H1 (cell line): ENCODE results near the gene FLNC. TPM values are rescaled to one million over a fixed set of nuclear protein-coding genes. Genes with fewer than 3 reads are reported as not detected.

Experiments used
- CTCF ChIA-PET: fragments of 300-600 bp; sonication (Branson Sonifier 250); formaldehyde crosslinking; loops from one replicate; lab custom pipeline; 2021; ENCODE audit not compliant: partially characterized antibody; lab: Charles Lee
- POLR2A ChIA-PET: fragments of 300-600 bp; sonication (Branson Sonifier 250); formaldehyde crosslinking; loops from one replicate; lab custom pipeline; 2021; ENCODE audit warnings: inconsistent platforms; ENCODE audit not compliant: partially characterized antibody; lab: Charles Lee
- DNase-seq, 2 experiments: peaks; one replicate each; pipeline versions ENCODE4 v3.0.0 to v3.0.0-alpha.2; 2010 to 2022; ENCODE audit warnings: low spot score in 2 of 2, low read depth in 1 of 2, mixed read lengths in 1 of 2
- FAIRE-seq: peaks from 2 replicates; lab custom pipeline; 2011; peaks lifted over from hg19 to GRCh38; lab: Jason Lieb, UNC
- H2AFZ ChIP-seq: 2 replicates; pipeline ENCODE4 v1.8.1; 2012; ENCODE audit warnings: low read length, inconsistent platforms
- H2AK5ac ChIP-seq: 2 replicates; pipeline ENCODE4 v1.6.1; 2013; ENCODE audit warnings: low read depth, low read length
- H2BK120ac ChIP-seq: replicated peaks from 2 replicates; pipeline ENCODE3; 2013; ENCODE audit warnings: low read depth, low read length, inconsistent platforms
- H2BK12ac ChIP-seq: 2 replicates; pipeline ENCODE4 v1.6.1; 2013; ENCODE audit warnings: low read depth, low read length
- H2BK15ac ChIP-seq: 2 replicates; pipeline ENCODE4 v1.6.1; 2013; ENCODE audit warnings: low read length
- H2BK20ac ChIP-seq: 2 replicates; pipeline ENCODE4 v1.6.1; 2013; ENCODE audit warnings: low read length
- H2BK5ac ChIP-seq: 2 replicates; pipeline ENCODE4 v1.6.1; 2013; ENCODE audit warnings: low read depth, low read length
- H3K14ac ChIP-seq: 2 replicates; pipeline ENCODE4 v1.6.1; 2013; ENCODE audit warnings: inconsistent platforms; ENCODE audit not compliant: insufficient read length
- H3K18ac ChIP-seq: 2 replicates; pipeline ENCODE4 v1.6.1; 2013; ENCODE audit warnings: low read length; ENCODE audit errors: extremely low read depth
- H3K23ac ChIP-seq: 2 replicates; pipeline ENCODE4 v1.6.1; 2013; ENCODE audit warnings: inconsistent platforms; ENCODE audit not compliant: insufficient read length
- H3K23me2 ChIP-seq: 2 replicates; pipeline ENCODE4 v1.6.1; 2013; ENCODE audit warnings: low read depth, low read length
- H3K27ac ChIP-seq: 2 replicates; pipeline ENCODE4 v1.6.1; 2011; ENCODE audit warnings: low read depth, low read length, inconsistent platforms
- H3K27me3 ChIP-seq, 4 experiments: replicated peaks in 1 of 4; 1 replicate in 1 of 4; 2 replicates in 3 of 4; pipeline versions ENCODE4 v1.6.1 to v1.8.1; 2011 to 2013; ENCODE audit warnings: low read length in 3 of 4, mild to moderate bottlenecking in 3 of 4, inconsistent platforms in 2 of 4, mixed read lengths in 2 of 4, moderate library complexity in 1 of 4; ENCODE audit not compliant: control insufficient read depth in 3 of 4, insufficient read depth in 3 of 4; ENCODE audit errors: extremely low read depth in 1 of 4
- H3K36me3 ChIP-seq, 4 experiments: 2 replicates each; pipeline versions ENCODE4 v1.6.1 to v1.8.1; 2011 to 2013; ENCODE audit warnings: mild to moderate bottlenecking in 4 of 4, low read length in 3 of 4, moderate library complexity in 2 of 4, control low read depth in 1 of 4, inconsistent platforms in 1 of 4; ENCODE audit not compliant: insufficient read depth in 4 of 4, control insufficient read depth in 2 of 4
- H3K4ac ChIP-seq: replicated peaks from 2 replicates; pipeline ENCODE3; 2013; ENCODE audit warnings: low read length, low read depth, mixed read lengths, inconsistent platforms; ENCODE audit not compliant: insufficient read length
- H3K4me1 ChIP-seq, 4 experiments: replicated peaks in 1 of 4; 1 replicate in 1 of 4; 2 replicates in 3 of 4; pipeline versions ENCODE4 v1.6.1 to v1.8.1; 2011 to 2013; ENCODE audit warnings: low read length in 3 of 4, inconsistent platforms in 2 of 4, mixed read lengths in 1 of 4; ENCODE audit not compliant: insufficient read depth in 4 of 4, control insufficient read depth in 3 of 4
- H3K4me2 ChIP-seq, 2 experiments: 2 replicates each; pipeline versions ENCODE4 v1.6.1 to v1.8.1; 2011 to 2013; ENCODE audit warnings: low read depth in 2 of 2, low read length in 2 of 2, control low read depth in 1 of 2, inconsistent platforms in 1 of 2, mild to moderate bottlenecking in 1 of 2; ENCODE audit not compliant: insufficient read depth in 1 of 2
- H3K4me3 ChIP-seq, 4 experiments: fragments of 200-600, 300-600 bp in 1 of 4; sonication (generic), shearing (Covaris generic), sonication (Bioruptor Twin) in 1 of 4; 2 replicates each; pipeline versions ENCODE4 v1.5.1 to v1.8.1; 2011 to 2016; ENCODE audit warnings: low read length in 4 of 4, low read depth in 3 of 4, control low read depth in 2 of 4, inconsistent platforms in 2 of 4, mild to moderate bottlenecking in 2 of 4, mixed read lengths in 1 of 4, moderate library complexity in 1 of 4; ENCODE audit not compliant: insufficient read depth in 2 of 4; ENCODE audit errors: extremely low read depth in 1 of 4
- H3K56ac ChIP-seq: replicated peaks from 2 replicates; pipeline ENCODE3; 2013; ENCODE audit warnings: low read depth, mild to moderate bottlenecking, mixed read lengths, low read length, inconsistent platforms; ENCODE audit not compliant: insufficient read length
- H3K79me1 ChIP-seq: 2 replicates; pipeline ENCODE4 v1.6.1; 2013; ENCODE audit warnings: low read depth, low read length, control low read depth
- H3K79me2 ChIP-seq, 2 experiments: 2 replicates each; pipeline versions ENCODE4 v1.6.1 to v1.8.1; 2012 to 2013; ENCODE audit warnings: low read length in 2 of 2, mild to moderate bottlenecking in 2 of 2, inconsistent platforms in 1 of 2; ENCODE audit not compliant: insufficient read depth in 2 of 2, control insufficient read depth in 1 of 2
- H3K9ac ChIP-seq, 4 experiments: replicated peaks in 1 of 4; 1 replicate in 1 of 4; 2 replicates in 3 of 4; pipeline versions ENCODE4 v1.6.1 to v1.8.1; 2011 to 2013; ENCODE audit warnings: low read depth in 3 of 4, low read length in 3 of 4, control low read depth in 2 of 4, mild to moderate bottlenecking in 2 of 4, moderate library complexity in 2 of 4, inconsistent platforms in 1 of 4; ENCODE audit errors: extremely low read depth in 1 of 4
- H3K9me3 ChIP-seq, 2 experiments: 2 replicates each; pipeline versions ENCODE4 v1.6.1 to v1.8.1; 2012 to 2013; ENCODE audit warnings: mild to moderate bottlenecking in 2 of 2, moderate library complexity in 2 of 2, control low read depth in 1 of 2, inconsistent platforms in 1 of 2, low read depth in 1 of 2, low read length in 1 of 2, mixed read lengths in 1 of 2; ENCODE audit not compliant: insufficient read depth in 2 of 2
- H4K20me1 ChIP-seq, 2 experiments: replicated peaks in 1 of 2; 2 replicates each; pipeline versions ENCODE3 to v1.8.1; 2011 to 2013; ENCODE audit warnings: inconsistent platforms in 2 of 2, low read length in 2 of 2, mild to moderate bottlenecking in 1 of 2; ENCODE audit not compliant: insufficient read depth in 2 of 2, control insufficient read depth in 1 of 2
- H4K5ac ChIP-seq: 2 replicates; pipeline ENCODE4 v1.6.1; 2013; ENCODE audit warnings: low read length, low read depth, mixed read lengths, inconsistent platforms; ENCODE audit not compliant: insufficient read length
- H4K8ac ChIP-seq: 2 replicates; pipeline ENCODE4 v1.8.0; 2013; ENCODE audit warnings: mild to moderate bottlenecking, moderate library complexity, low read length, inconsistent platforms; ENCODE audit not compliant: insufficient read depth; ENCODE audit errors: extremely low read depth
- H4K91ac ChIP-seq: replicated peaks from 2 replicates; pipeline ENCODE3; 2013; ENCODE audit warnings: low read length, mixed read lengths, inconsistent platforms; ENCODE audit not compliant: insufficient read length
- GABPA ChIP-seq: IDR thresholded peaks from 2 replicates; pipeline ENCODE4 v1.6.1; 2011; ENCODE audit warnings: mild to moderate bottlenecking, low read length, moderate library complexity, borderline replicate concordance; ENCODE audit not compliant: insufficient read depth
- JUND ChIP-seq: IDR thresholded peaks from 2 replicates; pipeline ENCODE4 v1.6.1; 2011; ENCODE audit warnings: mild to moderate bottlenecking, improper control_type of control experiment, low read length
- KDM4A ChIP-seq: IDR thresholded peaks from one replicate; pipeline ENCODE4 v1.7.1; 2012; ENCODE audit warnings: low read depth, mild to moderate bottlenecking, moderate library complexity, low read length, inconsistent platforms; ENCODE audit not compliant: severe bottlenecking
- POU5F1 ChIP-seq: IDR thresholded peaks from 2 replicates; pipeline ENCODE4 v1.6.1; 2011; ENCODE audit warnings: low read depth, mild to moderate bottlenecking, low read length, moderate library complexity
- RBBP5 ChIP-seq: IDR thresholded peaks from 2 replicates; pipeline ENCODE4 v1.7.1; 2012; ENCODE audit warnings: low read depth, mild to moderate bottlenecking, inconsistent platforms, low read length, moderate library complexity, borderline replicate concordance
- SP1 ChIP-seq: IDR thresholded peaks from 2 replicates; pipeline ENCODE4 v1.6.1; 2011; ENCODE audit warnings: low read depth, low read length
- USF2 ChIP-seq: IDR thresholded peaks from 2 replicates; pipeline ENCODE4 v1.6.1; 2011; ENCODE audit warnings: low read length, improper control_type of control experiment
- WGBS, 2 experiments: shearing (Covaris generic) in 1 of 2; methylation state at CpG; one replicate each; pipeline versions ENCODE4 v1.1.6 to v1.1.7; 2013 to 2015; ENCODE audit warnings: low lambda C conversion rate in 2 of 2, mixed read lengths in 2 of 2, inconsistent platforms in 1 of 2, low coverage in 1 of 2, missing lambda C conversion rate in 1 of 2; ENCODE audit not compliant: insufficient replicate concordance in 2 of 2, insufficient coverage in 1 of 2, insufficient read length in 1 of 2; ENCODE audit errors: extremely low coverage in 1 of 2, missing lambda C conversion rate in 1 of 2; 5-methylcytosine and 5-hydroxymethylcytosine counted together
- polyA plus RNA-seq, 7 experiments: library from polyadenylated mRNA; depleted of rRNA in 3 of 7; stranded (reverse) in 5 of 7; unstranded in 2 of 7; fragments of >200 nt in 5 of 7; fragments of 200-250 nt in 2 of 7; gene quantifications; 1 replicate in 5 of 7; 2 replicates in 1 of 7; 4 replicates in 1 of 7; pipeline versions ENCODE4 v1.2.1 to v1.2.3, GENCODE V29; 2011 to 2013; ENCODE audit warnings: missing spikeins in 2 of 7, mixed read lengths in 2 of 7
- total RNA-seq: library from RNA; stranded (reverse); fragmentation: NEBNext Ultra II Directional; extraction: Animal tissue kit (Norgen Biotek cat#: 25700); gene quantifications from 2 replicates; pipeline ENCODE4 v1.2.1, GENCODE V29; 2021

FLNC gene
- total and polyA plus RNA-seq, 2 of the 8 experiments (the other 6 are each of a cell fraction or from before 2014, with no cell fraction given), result 1.9 to 10.7 TPM

GRCh38 chr7:128788446-128789412 lies 41.5 kb upstream of the FLNC start:
- no peak for TF ChIP-seq SP1
- no peak for TF ChIP-seq RBBP5
- TF ChIP-seq GABPA, result no peak
- no peak for TF ChIP-seq KDM4A
- TF ChIP-seq POU5F1, result no peak
- TF ChIP-seq USF2, result no peak
- no peak for TF ChIP-seq JUND
- TF ChIP-seq, all 59 proteins: peak for 0
- Histone ChIP-seq H3K27ac (no peak overlapping the region), H2BK20ac (no peak overlapping the region), H3K9ac (no peak overlapping the region), H2BK120ac (no peak overlapping the region), H3K36me3 (no peaks in the 10 kb centered on the region), H3K4me2 (no peak overlapping the region), H4K20me1 (no peaks in the 10 kb centered on the region), H2AFZ (no peak overlapping the region), H4K91ac (no peak overlapping the region), H3K79me2 (no peaks in the 10 kb centered on the region), H2AK5ac (no peak overlapping the region), H3K4me1 (peaks cover 5 to 11% (median 8%) of the 10 kb centered on the region in 4 experiments), H4K5ac (no peak overlapping the region), H3K4ac (no peak overlapping the region), H3K27me3 (no peaks in the 10 kb centered on the region; a peak in 1 of 7 replicates), H2BK15ac (no peak overlapping the region), H3K56ac (no peak overlapping the region), H2BK12ac (no peak overlapping the region), H3K79me1 (no peaks in the 10 kb centered on the region), H3K9me3 (no peaks in the 10 kb centered on the region), H3K18ac (no peak overlapping the region), H4K8ac (no peak overlapping the region), H3K23ac (no peak overlapping the region), H3K23me2 (peaks cover 8% of the 10 kb centered on the region; the same call in 1 of the 2 replicates), H2BK5ac (no peak overlapping the region), H3K4me3 (no peak overlapping the region), H3K14ac (no peak overlapping the region)
- FAIRE-seq (no peak), DNase-seq (no peak)
- ChIA-PET POLR2A (no interaction called here), CTCF (interaction anchor here (0.6 to 1.1 kb wide), 3 partner anchors 17 to 90 kb away, joined by 3 to 4 read pairs (median 3); no protein-coding TSS in a partner anchor)
- 82% methylated on average over 9 of the region's 9 CpGs; no CpG with 5 or more reads in 1 of the 2 experiments for WGBS, 2 experiments
